Measurements from ENCODE around the gene MYO3A. TPM values are rescaled to one million over a fixed set of nuclear protein-coding genes. Genes with fewer than 3 reads are reported as not detected.
A peak's percentile ranks its signal among the peaks of the same experiment; 100 is the strongest.

MYO3A gene
- total RNA-seq, 2 donors from 2014 or later, result not detected

DNA sequence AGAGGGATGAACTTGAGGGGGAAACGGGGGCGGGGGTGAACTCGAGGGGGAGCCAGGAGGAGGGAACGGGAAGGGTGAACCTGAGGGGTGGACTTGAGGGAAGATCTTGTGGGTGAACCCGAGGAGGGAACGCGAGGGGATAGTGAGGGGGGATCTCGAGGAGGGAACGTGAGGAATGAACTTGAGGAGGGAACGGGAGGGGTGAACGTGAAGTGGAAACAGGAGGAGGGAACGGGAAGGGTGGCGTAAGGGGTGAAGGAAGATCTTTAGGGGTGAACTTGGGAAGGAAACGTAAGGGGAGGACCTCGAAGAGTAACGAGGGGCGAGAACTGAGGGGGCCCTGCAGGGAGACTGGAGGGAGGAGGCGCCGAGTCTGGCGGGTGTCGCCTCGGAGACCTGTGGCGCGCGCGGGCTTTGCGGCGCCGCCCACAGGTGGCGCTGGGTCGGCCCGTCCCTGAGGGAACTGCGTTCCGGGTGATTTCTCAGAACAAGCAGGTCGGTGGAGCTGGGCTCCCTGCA, 651 bp downstream of the MYO3A start:
- no peaks in the 10 kb centered on the region for H3K9me3 ChIP-seq

DNA sequence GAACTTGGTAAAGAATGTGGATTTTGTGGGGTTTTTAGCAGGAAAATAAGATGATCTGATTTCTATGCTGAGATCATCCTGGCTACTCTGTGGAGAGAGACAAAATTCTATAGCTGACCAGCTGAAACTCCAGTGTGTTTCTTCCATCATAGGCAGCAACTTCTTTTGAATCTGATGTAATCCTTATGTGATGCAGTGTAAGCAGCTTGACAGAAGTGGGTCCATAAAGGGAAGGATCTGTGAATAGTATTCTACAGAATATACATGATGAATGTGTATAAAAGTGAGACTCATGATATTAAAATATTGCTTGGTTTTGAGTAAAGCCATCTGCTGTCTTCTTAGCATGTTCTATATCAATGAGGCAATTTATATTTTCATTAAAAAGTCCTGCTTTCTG, 4.4 kb downstream of the MYO3A start:
- Histone ChIP-seq H3K4me3 (no peak overlapping the region), H3K27me3 (peaks cover 11% of the 10 kb centered on the region in 2 donors), H3K4me1 (peaks cover 0 to 16% of the 10 kb centered on the region in 2 donors), H3K9me3 (no peaks in the 10 kb centered on the region), H3K36me3 (no peaks in the 10 kb centered on the region), H3K27ac (no peak overlapping the region)
- no peak for DNase-seq (ENCODE audit: low spot score)
- TF ChIP-seq, protein P1, sequence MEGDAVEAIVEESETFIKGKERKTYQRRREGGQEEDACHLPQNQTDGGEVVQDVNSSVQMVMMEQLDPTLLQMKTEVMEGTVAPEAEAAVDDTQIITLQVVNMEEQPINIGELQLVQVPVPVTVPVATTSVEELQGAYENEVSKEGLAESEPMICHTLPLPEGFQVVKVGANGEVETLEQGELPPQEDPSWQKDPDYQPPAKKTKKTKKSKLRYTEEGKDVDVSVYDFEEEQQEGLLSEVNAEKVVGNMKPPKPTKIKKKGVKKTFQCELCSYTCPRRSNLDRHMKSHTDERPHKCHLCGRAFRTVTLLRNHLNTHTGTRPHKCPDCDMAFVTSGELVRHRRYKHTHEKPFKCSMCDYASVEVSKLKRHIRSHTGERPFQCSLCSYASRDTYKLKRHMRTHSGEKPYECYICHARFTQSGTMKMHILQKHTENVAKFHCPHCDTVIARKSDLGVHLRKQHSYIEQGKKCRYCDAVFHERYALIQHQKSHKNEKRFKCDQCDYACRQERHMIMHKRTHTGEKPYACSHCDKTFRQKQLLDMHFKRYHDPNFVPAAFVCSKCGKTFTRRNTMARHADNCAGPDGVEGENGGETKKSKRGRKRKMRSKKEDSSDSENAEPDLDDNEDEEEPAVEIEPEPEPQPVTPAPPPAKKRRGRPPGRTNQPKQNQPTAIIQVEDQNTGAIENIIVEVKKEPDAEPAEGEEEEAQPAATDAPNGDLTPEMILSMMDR (IDR thresholded peaks at IDR 0.05), result no peak

More for the DNA sequence above, 651 bp downstream of the MYO3A start:
- Histone ChIP-seq H3K27ac (no peak overlapping the region), H3K4me3 (peak overlapping the region; percentile 17 to 41), H3K4me1 (peaks cover 0 to 16% of the 10 kb centered on the region in 2 donors), H3K36me3 (no peaks in the 10 kb centered on the region), H3K27me3 (peaks cover 11% of the 10 kb centered on the region in 2 donors)
- DNase-seq (ENCODE audit: low spot score), result no peak
- TF ChIP-seq, protein P1 (IDR thresholded peaks at IDR 0.05), result peak in 1 of 2 donors; percentile 44

DNA sequence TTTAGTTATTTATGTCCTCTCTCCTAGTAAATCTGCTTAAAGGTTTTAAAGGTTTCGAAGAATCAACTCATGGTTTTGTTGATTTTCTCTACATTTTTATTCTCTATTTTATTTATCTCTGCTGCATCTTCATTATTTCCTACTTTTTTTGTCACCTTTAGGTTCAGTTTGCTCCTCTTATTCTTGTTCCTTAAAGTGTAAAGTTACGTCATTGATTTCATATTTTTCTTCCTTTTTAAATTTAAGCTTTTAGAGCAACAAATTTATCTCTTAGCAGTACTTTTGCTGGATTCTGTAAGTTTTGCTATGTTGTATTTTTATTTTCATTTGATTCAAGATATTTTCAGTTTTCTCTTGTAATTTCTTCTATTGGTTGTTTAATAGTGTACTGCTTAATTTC, 10.7 kb downstream of the MYO3A start:
- no peak for DNase-seq (ENCODE audit: low spot score)
- Histone ChIP-seq H3K27me3 (no peaks in the 10 kb centered on the region), H3K4me3 (no peak overlapping the region), H3K4me1 (no peaks in the 10 kb centered on the region), H3K36me3 (no peaks in the 10 kb centered on the region), H3K9me3 (peaks cover 4 to 25% of the 10 kb centered on the region in 2 donors), H3K27ac (no peak overlapping the region)
- TF ChIP-seq, protein P1 (IDR thresholded peaks at IDR 0.05), result no peak

DNA sequence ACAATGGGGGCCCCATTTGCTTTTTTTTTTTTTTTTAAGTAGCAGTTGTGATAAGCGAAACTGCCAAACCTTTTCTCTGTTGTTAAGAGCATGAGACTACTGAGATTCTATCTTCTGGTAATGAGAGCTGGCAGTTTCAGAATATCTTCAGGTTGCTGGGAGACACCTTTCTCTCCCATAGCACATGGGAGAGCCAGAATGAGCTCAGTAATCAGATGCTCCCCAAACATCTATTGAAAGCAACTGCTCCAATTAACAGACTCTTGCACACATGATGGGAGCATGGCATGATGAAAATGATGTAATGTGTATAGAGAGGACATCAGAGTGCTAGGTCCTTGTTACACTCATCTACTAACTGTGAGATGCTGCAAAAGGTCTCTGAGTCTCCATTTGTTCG, 18.8 kb downstream of the MYO3A start:
- Histone ChIP-seq H3K9me3 (no peaks in the 10 kb centered on the region), H3K27ac (no peak overlapping the region), H3K27me3 (no peaks in the 10 kb centered on the region), H3K4me1 (no peaks in the 10 kb centered on the region), H3K4me3 (no peak overlapping the region), H3K36me3 (no peaks in the 10 kb centered on the region)
- TF ChIP-seq, protein P1 (IDR thresholded peaks at IDR 0.05), result no peak
- DNase-seq (ENCODE audit: low spot score), result no peak

DNA sequence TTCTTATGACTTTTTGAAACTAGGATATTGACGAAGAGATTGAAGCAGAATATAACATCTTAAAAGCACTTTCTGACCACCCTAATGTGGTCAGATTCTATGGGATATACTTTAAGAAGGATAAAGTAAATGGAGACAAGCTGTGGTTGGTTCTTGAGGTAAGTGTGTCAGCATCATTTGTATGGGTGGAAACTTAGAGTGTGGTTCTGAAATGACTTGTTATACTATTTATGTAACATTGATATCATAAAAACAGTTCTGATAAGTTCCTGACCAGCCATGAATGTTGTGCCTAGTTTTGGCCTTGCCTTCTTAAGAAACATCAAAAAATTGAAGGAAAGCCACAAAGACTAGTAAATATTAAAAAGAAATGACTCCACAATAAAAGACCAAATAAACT, 20.8 kb downstream of the MYO3A start:
- Histone ChIP-seq H3K4me3 (no peak overlapping the region), H3K27ac (no peak overlapping the region), H3K9me3 (peaks cover 0 to 7% of the 10 kb centered on the region in 2 donors), H3K36me3 (no peaks in the 10 kb centered on the region), H3K27me3 (no peaks in the 10 kb centered on the region), H3K4me1 (no peaks in the 10 kb centered on the region)
- no peak for DNase-seq (ENCODE audit: low spot score)
- TF ChIP-seq, protein P1 (IDR thresholded peaks at IDR 0.05), result no peak
